Measurements from ENCODE around the gene YWHAG. TPM values are rescaled to one million over a fixed set of nuclear protein-coding genes. Genes with fewer than 3 reads are reported as not detected.
"Not testable (repeated sequence)": the region's sequence is repeated elsewhere in the genome, so short reads cannot be mapped to it uniquely, and the experiment has no call there.

Gene YWHAG
- total RNA-seq, 4 donors from 2014 or later, result 47.4 to 67.6 (median 65.8) TPM

- H3K4me3 ChIP-seq, result no peak overlapping the region
- TF ChIP-seq, protein P1, sequence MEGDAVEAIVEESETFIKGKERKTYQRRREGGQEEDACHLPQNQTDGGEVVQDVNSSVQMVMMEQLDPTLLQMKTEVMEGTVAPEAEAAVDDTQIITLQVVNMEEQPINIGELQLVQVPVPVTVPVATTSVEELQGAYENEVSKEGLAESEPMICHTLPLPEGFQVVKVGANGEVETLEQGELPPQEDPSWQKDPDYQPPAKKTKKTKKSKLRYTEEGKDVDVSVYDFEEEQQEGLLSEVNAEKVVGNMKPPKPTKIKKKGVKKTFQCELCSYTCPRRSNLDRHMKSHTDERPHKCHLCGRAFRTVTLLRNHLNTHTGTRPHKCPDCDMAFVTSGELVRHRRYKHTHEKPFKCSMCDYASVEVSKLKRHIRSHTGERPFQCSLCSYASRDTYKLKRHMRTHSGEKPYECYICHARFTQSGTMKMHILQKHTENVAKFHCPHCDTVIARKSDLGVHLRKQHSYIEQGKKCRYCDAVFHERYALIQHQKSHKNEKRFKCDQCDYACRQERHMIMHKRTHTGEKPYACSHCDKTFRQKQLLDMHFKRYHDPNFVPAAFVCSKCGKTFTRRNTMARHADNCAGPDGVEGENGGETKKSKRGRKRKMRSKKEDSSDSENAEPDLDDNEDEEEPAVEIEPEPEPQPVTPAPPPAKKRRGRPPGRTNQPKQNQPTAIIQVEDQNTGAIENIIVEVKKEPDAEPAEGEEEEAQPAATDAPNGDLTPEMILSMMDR (IDR thresholded peaks at IDR 0.05), result no peak
- TF ChIP-seq EP300 (IDR thresholded peaks at IDR 0.05) (no peak), POLR2AphosphoS5 (IDR thresholded peaks at IDR 0.05) (no peak), POLR2A (IDR thresholded peaks at IDR 0.05) (no peak)
- H3K36me3 ChIP-seq, result no peaks in the 10 kb centered on the region
- no peaks in the 10 kb centered on the region for H3K27me3 ChIP-seq
- H3K4me1 ChIP-seq, result peaks cover 10% of the 10 kb centered on the region
- H3K27ac ChIP-seq, result no peak overlapping the region
- 61% methylated on average over 9 of the region's 9 CpGs for WGBS
- H3K9me3 ChIP-seq, result no peaks in the 10 kb centered on the region
- DNase-seq (ENCODE audit: low spot score in 2 of 2), result no peak
Measured at GRCh38 chr7:76372984-76373833, 14.4 kb upstream of the YWHAG start.

DNA sequence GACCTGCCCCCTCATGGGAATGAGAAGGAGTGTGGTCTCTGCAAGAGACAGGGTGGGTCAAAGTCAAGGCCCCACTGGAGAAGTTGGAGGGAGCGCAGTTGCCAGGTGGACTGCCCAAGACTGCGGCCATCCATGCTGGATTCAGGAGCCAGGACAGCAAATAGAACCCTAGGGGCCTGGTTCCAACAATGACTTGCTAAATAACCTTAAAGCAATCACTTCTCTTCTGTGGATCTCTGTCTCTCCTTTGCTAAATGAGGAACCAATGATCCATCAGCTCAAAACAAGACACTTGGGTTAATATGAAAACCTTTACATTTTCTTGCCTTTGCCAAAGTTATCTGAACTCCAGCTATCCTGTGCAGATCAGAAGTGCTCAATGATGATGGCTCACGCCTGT, 12.6 kb upstream of the YWHAG start:
- H3K36me3 ChIP-seq, result no peaks in the 10 kb centered on the region
- no peak overlapping the region for H3K4me3 ChIP-seq
- no peaks in the 10 kb centered on the region for H3K9me3 ChIP-seq
- TF ChIP-seq POLR2AphosphoS5 (IDR thresholded peaks at IDR 0.05) (no peak), EP300 (IDR thresholded peaks at IDR 0.05) (no peak), POLR2A (IDR thresholded peaks at IDR 0.05) (no peak)
- TF ChIP-seq, protein P1 (IDR thresholded peaks at IDR 0.05), result no peak
- WGBS, result 98% methylated on average over 3 of the region's 3 CpGs
- H3K27ac ChIP-seq, result no peak overlapping the region
- DNase-seq (ENCODE audit: low spot score in 2 of 2), result no peak
- peaks cover 10% of the 10 kb centered on the region for H3K4me1 ChIP-seq
- H3K27me3 ChIP-seq, result no peaks in the 10 kb centered on the region

GRCh38 chr7:76369018-76369417, 10.2 kb upstream of the YWHAG start:
- Histone ChIP-seq H3K36me3 (no peaks in the 10 kb centered on the region), H3K27me3 (no peaks in the 10 kb centered on the region), H3K4me3 (no peak overlapping the region), H3K27ac (no peak overlapping the region), H3K4me1 (peaks cover 34% of the 10 kb centered on the region), H3K9me3 (no peaks in the 10 kb centered on the region)
- no peak for DNase-seq (ENCODE audit: low spot score in 2 of 2)
- TF ChIP-seq POLR2A (IDR thresholded peaks at IDR 0.05) (no peak), POLR2AphosphoS5 (IDR thresholded peaks at IDR 0.05) (no peak), EP300 (IDR thresholded peaks at IDR 0.05) (no peak)
- TF ChIP-seq, protein P1 (IDR thresholded peaks at IDR 0.05), result no peak
- no CpG with 5 or more reads among the region's 6 CpGs for WGBS

DNA sequence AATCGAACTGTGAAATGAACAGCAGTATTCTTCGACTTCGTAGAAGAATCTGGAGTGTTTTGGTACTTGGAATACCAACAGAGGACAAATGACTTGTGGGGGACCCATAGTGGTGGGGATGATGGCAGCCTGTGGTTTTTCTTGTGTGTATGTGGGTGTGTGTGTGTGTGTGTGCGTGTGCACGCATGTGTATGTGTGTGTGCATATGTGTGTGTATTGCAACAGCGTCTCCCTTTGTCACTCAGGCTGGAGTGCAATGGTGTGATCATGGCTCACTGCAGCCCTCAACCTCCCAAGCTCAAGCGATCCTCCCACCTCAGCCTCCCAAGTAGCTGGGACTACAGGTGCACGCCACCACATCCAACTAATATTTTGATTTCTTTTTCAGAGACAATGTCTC, 9.4 kb upstream of the YWHAG start:
- peaks cover 32% of the 10 kb centered on the region for H3K4me1 ChIP-seq
- H3K27ac ChIP-seq, result no peak overlapping the region
- H3K27me3 ChIP-seq, result no peaks in the 10 kb centered on the region
- no peak for DNase-seq (ENCODE audit: low spot score in 2 of 2)
- whole genome bisulfite sequencing, result 93% methylated on average over 8 of the region's 8 CpGs
- no peak overlapping the region for H3K4me3 ChIP-seq
- H3K36me3 ChIP-seq, result no peaks in the 10 kb centered on the region
- TF ChIP-seq POLR2A (IDR thresholded peaks at IDR 0.05), result no peak
- TF ChIP-seq, protein P1 (IDR thresholded peaks at IDR 0.05), result no peak
- no peak for TF ChIP-seq POLR2AphosphoS5 (IDR thresholded peaks at IDR 0.05)
- TF ChIP-seq EP300 (IDR thresholded peaks at IDR 0.05), result no peak
- no peaks in the 10 kb centered on the region for H3K9me3 ChIP-seq

DNA sequence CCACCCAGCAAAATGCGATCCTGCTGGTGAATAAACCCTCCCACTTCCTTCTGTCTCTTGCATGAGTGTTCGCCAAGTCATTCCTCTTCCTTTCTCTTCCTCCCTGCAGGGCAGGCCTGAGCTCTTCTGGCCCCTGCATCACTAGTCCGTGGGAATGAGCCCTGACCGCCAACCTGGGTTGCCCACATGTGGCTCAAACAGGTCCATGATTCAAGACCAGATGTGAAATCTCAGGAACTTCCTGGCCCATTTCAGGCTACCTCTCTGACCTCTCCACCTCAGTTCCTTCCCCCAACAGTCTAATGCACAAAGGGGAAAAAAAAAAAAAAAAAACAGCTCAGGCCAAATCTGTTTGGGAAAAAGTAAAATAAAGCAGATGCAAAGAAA, 5.4 kb upstream of the YWHAG start:
- H3K27ac ChIP-seq, result peak overlapping the region; percentile 92
- H3K4me3 ChIP-seq, result peak overlapping the region; percentile 28
- no peaks in the 10 kb centered on the region for H3K27me3 ChIP-seq
- DNase-seq (ENCODE audit: low spot score in 2 of 2), result no peak
- TF ChIP-seq POLR2AphosphoS5 (IDR thresholded peaks at IDR 0.05) (no peak), POLR2A (IDR thresholded peaks at IDR 0.05) (no peak), EP300 (IDR thresholded peaks at IDR 0.05) (no peak)
- TF ChIP-seq, protein P1 (IDR thresholded peaks at IDR 0.05), result no peak
- 19% methylated on average over 4 of the region's 4 CpGs for WGBS
- no peaks in the 10 kb centered on the region for H3K36me3 ChIP-seq
- peaks cover 32% of the 10 kb centered on the region for H3K4me1 ChIP-seq
- no peaks in the 10 kb centered on the region for H3K9me3 ChIP-seq

GRCh38 chr7:76363754-76364153, 5.0 kb upstream of the YWHAG start:
- H3K27me3 ChIP-seq; DNase-seq (ENCODE audit: low spot score in 2 of 2); H3K36me3 ChIP-seq; H3K9me3 ChIP-seq: not testable (repeated sequence)
- peak overlapping the region; percentile 92 for H3K27ac ChIP-seq
- peaks cover 32% of the 10 kb centered on the region for H3K4me1 ChIP-seq
- H3K4me3 ChIP-seq, result peak overlapping the region; percentile 28
- WGBS, result 73% methylated on average over 3 of the region's 3 CpGs
